OCI-LY7 (cell line): Measurements from ENCODE around the gene IPCEF1. TPM values are rescaled to one million over a fixed set of nuclear protein-coding genes. Genes with fewer than 3 reads are reported as not detected.

Experiments used
- BruUV-seq: library from RNA; stranded (reverse); fragments of 400-500 nt; replicated peaks from 2 replicates; lab custom pipeline; 2021; lab: Mats Ljungman, UMichigan
- CTCF ChIA-PET: fragments of 300-600 bp; sonication (Branson Sonifier 250); formaldehyde crosslinking; loops from one replicate; lab custom pipeline; 2022; ENCODE audit warnings: antibody characterized with exemption; ENCODE audit not compliant: unreplicated experiment; lab: Charles Lee
- POLR2A ChIA-PET: fragments of 300-600 bp; sonication (Branson Sonifier 250); formaldehyde crosslinking; loops from one replicate; lab custom pipeline; 2022; ENCODE audit warnings: antibody characterized with exemption; lab: Charles Lee
- DNase-seq: peaks from one replicate; pipeline ENCODE4 v3.0.0-alpha.2; 2015; ENCODE audit warnings: low spot score
- H2AFZ ChIP-seq: fragments of 200-600 bp; sonication (generic), shearing (Covaris generic); 2 replicates; pipeline ENCODE4 v1.6.1; 2014; ENCODE audit warnings: mild to moderate bottlenecking, antibody characterized with exemption, low read length, moderate library complexity
- H3K27ac ChIP-seq: fragments of 200-600 bp; sonication (generic); 2 replicates; pipeline ENCODE4 v1.5.1; 2014; ENCODE audit warnings: mixed run types, low read depth, mild to moderate bottlenecking, moderate library complexity, low read length, inconsistent platforms; ENCODE audit not compliant: poor library complexity, severe bottlenecking
- H3K36me3 ChIP-seq: fragments of 200-600 bp; sonication (generic); 2 replicates; pipeline ENCODE4 v1.6.1; 2014; ENCODE audit warnings: mild to moderate bottlenecking, antibody characterized with exemption, low read length, moderate library complexity, mixed read lengths; ENCODE audit not compliant: insufficient read depth
- H3K4me1 ChIP-seq: fragments of 200-600 bp; sonication (generic); 2 replicates; pipeline ENCODE4 v1.5.1; 2014; ENCODE audit warnings: mild to moderate bottlenecking, low read length; ENCODE audit not compliant: insufficient read depth, poor library complexity, severe bottlenecking
- H3K4me2 ChIP-seq: fragments of 200-600 bp; sonication (generic); 2 replicates; pipeline ENCODE4 v1.6.1; 2014; ENCODE audit warnings: mild to moderate bottlenecking, low read length
- H3K4me3 ChIP-seq: fragments of 200-600 bp; sonication (generic); 2 replicates; pipeline ENCODE4 v1.5.1; 2014; ENCODE audit warnings: mild to moderate bottlenecking, low read depth, low read length; ENCODE audit not compliant: poor library complexity, severe bottlenecking
- H3K79me2 ChIP-seq: fragments of 200-600 bp; sonication (generic); 2 replicates; pipeline ENCODE4 v1.6.1; 2016; ENCODE audit warnings: low read depth, mild to moderate bottlenecking, low read length, moderate library complexity, mixed read lengths; ENCODE audit not compliant: insufficient read depth
- H3K9me2 ChIP-seq: fragments of 200-600 bp; sonication (generic); 2 replicates; pipeline ENCODE4 v1.6.1; 2016; ENCODE audit warnings: mild to moderate bottlenecking, low read length, mixed read lengths; ENCODE audit not compliant: insufficient read depth
- H3K9me3 ChIP-seq: fragments of 200-600 bp; sonication (generic); 2 replicates; pipeline ENCODE4 v1.6.1; 2014; ENCODE audit warnings: mild to moderate bottlenecking, mixed run types, low read length, mixed read lengths
- H4K20me1 ChIP-seq: fragments of 200-600 bp; sonication (generic); 2 replicates; pipeline ENCODE4 v1.6.1; 2014; ENCODE audit warnings: mild to moderate bottlenecking, antibody characterized with exemption, low read length, moderate library complexity, mixed read lengths; ENCODE audit not compliant: insufficient read depth
- CTCF ChIP-seq: fragments of 200-600 bp; sonication (generic); conservative IDR thresholded peaks from 2 replicates; pipeline ENCODE4 v1.5.1; 2014; ENCODE audit warnings: mild to moderate bottlenecking, antibody characterized with exemption, low read length, moderate library complexity, mixed read lengths
- EZH2phosphoT487 ChIP-seq: fragments of 200-600 bp; sonication (generic); IDR thresholded peaks from 2 replicates; pipeline ENCODE4 v1.6.1; 2018; ENCODE audit warnings: low read depth, borderline replicate concordance, mild to moderate bottlenecking, mixed run types, antibody characterized with exemption, low read length, moderate library complexity, mixed read lengths
- intact Hi-C: fragments of 100-400 bp; cut with micrococcal nuclease; formaldehyde crosslinking; loops from one replicate; pipeline ENCODE4 v1.10.0; 2022; ENCODE audit not compliant: unreplicated experiment
- total RNA-seq, 2 experiments: library from RNA; depleted of rRNA in 1 of 2; stranded (reverse); fragments of >200 nt in 1 of 2; shearing (Covaris generic) in 1 of 2; gene quantifications; 2 replicates each; pipeline ENCODE4 v1.2.3, GENCODE V29; 2014 to 2022

Gene IPCEF1
- total RNA-seq, 2 experiments from 2014 or later = not detected

DNA sequence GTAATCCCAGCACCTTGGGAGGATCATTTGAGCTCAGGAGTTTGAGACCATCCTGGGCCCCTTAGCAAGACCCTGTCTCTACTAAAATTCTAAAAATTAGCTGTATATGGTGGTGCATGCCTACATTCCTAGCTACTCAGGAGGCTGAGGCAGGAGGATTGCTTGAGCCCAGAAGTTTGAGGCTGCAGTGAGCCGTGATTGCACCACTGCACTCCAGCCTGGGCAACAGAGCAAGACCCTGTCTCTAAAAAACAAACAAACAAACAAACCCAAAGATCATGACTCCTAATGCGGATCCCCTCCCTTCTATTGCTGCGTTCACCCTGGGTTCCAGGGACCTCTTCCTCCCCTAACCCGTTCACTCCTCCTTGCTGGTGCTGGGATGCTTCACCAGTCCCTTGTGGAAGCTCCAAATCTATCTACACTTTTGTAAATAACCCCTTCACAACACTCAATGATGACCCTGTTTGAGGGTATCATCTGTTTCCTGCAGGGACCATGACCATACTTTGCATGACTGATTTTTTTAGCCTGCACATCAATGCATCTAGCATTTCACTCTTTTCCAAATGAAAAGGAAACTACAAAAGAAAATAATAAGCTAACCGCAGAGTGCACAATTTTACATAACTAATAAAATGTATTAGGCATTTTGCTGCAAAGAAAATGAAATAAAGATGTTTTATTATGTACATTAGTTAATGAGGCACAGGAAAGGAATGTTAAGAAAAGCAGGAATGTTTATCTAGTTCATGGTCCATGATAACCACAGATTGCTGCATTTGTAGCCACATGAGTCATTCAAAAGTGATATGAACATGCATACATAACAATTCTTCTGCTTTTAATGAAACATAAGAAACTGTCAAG is 30.5 kb upstream of the IPCEF1 start:
- no peak overlapping the region for H3K4me3 ChIP-seq
- no peak overlapping the region for H2AFZ ChIP-seq
- H3K9me3 ChIP-seq = 0 out of 2 replicates have a peak, but pooled peaks cover 4% of the 10 kb centered on the region
- intact Hi-C loops = no loop called here
- ChIA-PET POLR2A (interaction anchor here (0.6 to 0.7 kb wide), 2 partner anchors 742 to 929 kb away, joined by 3 to 5 read pairs; no protein-coding TSS in a partner anchor), CTCF (no interaction called here)
- no peak overlapping the region for H3K27ac ChIP-seq
- no peak for TF ChIP-seq EZH2phosphoT487
- no peak for TF ChIP-seq CTCF
- no peak overlapping the region for H3K4me2 ChIP-seq
- no peaks in the 10 kb centered on the region for H4K20me1 ChIP-seq
- H3K9me2 ChIP-seq = no peaks in the 10 kb centered on the region
- no peaks in the 10 kb centered on the region for H3K36me3 ChIP-seq
- no peaks in the 10 kb centered on the region for H3K79me2 ChIP-seq
- no peak for DNase-seq
- BruUV-seq = no TSS peak
- H3K4me1 ChIP-seq = no peaks in the 10 kb centered on the region

- H3K27ac ChIP-seq = no peak overlapping the region
- DNase-seq = no peak
- H3K9me2 ChIP-seq = no peaks in the 10 kb centered on the region
- no peaks in the 10 kb centered on the region for H3K79me2 ChIP-seq
- no peaks in the 10 kb centered on the region for H3K36me3 ChIP-seq
- H2AFZ ChIP-seq = no peak overlapping the region
- ChIA-PET POLR2A (interaction anchor here (0.7 kb wide), 2 partner anchors 19 to 517 kb away, joined by 4 to 6 read pairs; no protein-coding TSS in a partner anchor), CTCF (no interaction called here)
- no peak overlapping the region for H3K4me3 ChIP-seq
- no peaks in the 10 kb centered on the region for H3K4me1 ChIP-seq
- intact Hi-C loops = no loop called here
- no peak overlapping the region for H3K4me2 ChIP-seq
- TF ChIP-seq EZH2phosphoT487 = no peak
- TF ChIP-seq CTCF = no peak
- H4K20me1 ChIP-seq = no peaks in the 10 kb centered on the region
- BruUV-seq = no TSS peak
- H3K9me3 ChIP-seq = 0 out of 2 replicates have a peak, but pooled peaks cover under 1% of the 10 kb centered on the region
Observed at GRCh38 chr6:154384191-154384590, 27.6 kb upstream of the IPCEF1 start.

- CTCF ChIA-PET = no interaction called here
Observed at GRCh38 chr6:154383273-154383672, 26.7 kb upstream of the IPCEF1 start.

More at GRCh38 chr6:154383273-154383672, 26.7 kb upstream of the IPCEF1 start:
- TF ChIP-seq EZH2phosphoT487 (no peak), CTCF (no peak)
- Histone ChIP-seq H3K4me3 (no peak overlapping the region), H3K9me3 (no peaks in the 10 kb centered on the region), H3K9me2 (no peaks in the 10 kb centered on the region), H3K79me2 (no peaks in the 10 kb centered on the region), H3K4me1 (no peaks in the 10 kb centered on the region), H3K27ac (no peak overlapping the region), H2AFZ (no peak overlapping the region), H3K36me3 (no peaks in the 10 kb centered on the region), H3K4me2 (no peak overlapping the region), H4K20me1 (no peaks in the 10 kb centered on the region)
- POLR2A ChIA-PET = interaction anchor here (0.6 kb wide), 1 partner anchor 1668 kb away, joined by 3 read pairs; no protein-coding TSS in a partner anchor
- DNase-seq = no peak
- BruUV-seq = no TSS peak
- intact Hi-C loops = no loop called here
